GM23338 (cell line): ENCODE data around the gene ATF6.

Experiments
- CREB1 ChIP-seq: fragments of 250-450 bp; sonication (Bioruptor Pico); IDR thresholded peaks from 2 replicates; pipeline ENCODE4 v1.5.0; 2020; ENCODE audit warnings: low read depth, mild to moderate bottlenecking, moderate library complexity
- EZH2 ChIP-seq: fragments of 200-600 bp; sonication (generic); IDR thresholded peaks from one replicate; pipeline ENCODE4 v1.8.0; 2017; ENCODE audit warnings: antibody characterized with exemption, mild to moderate bottlenecking, low read depth; ENCODE audit not compliant: unreplicated experiment
- EZH2phosphoT487 ChIP-seq: fragments of 200-600 bp; sonication (generic); IDR thresholded peaks from one replicate; pipeline ENCODE4 v1.8.1; 2018; ENCODE audit warnings: antibody characterized with exemption; ENCODE audit not compliant: unreplicated experiment
- JUNB ChIP-seq: IDR thresholded peaks from one replicate; pipeline ENCODE4 v1.6.1; 2016; ENCODE audit warnings: antibody characterized with exemption; ENCODE audit not compliant: unreplicated experiment
- POLR2AphosphoS5 ChIP-seq: IDR thresholded peaks from 2 replicates; pipeline ENCODE4 v1.6.1; 2016; ENCODE audit warnings: antibody characterized with exemption, low read depth
- ZNF331 ChIP-seq: fragments of 250-450 bp; sonication (Bioruptor Pico); IDR thresholded peaks from 2 replicates; pipeline ENCODE4 v1.5.0; 2020; ENCODE audit warnings: low read depth, mild to moderate bottlenecking, moderate library complexity
- TF ChIP-seq, protein P1 (sequence below), 2 experiments: fragments of 200-600 bp in 1 of 2; sonication (generic) in 1 of 2; conservative IDR thresholded peaks; 2 replicates each; pipeline versions ENCODE4 v1.5.1 to v1.6.1; 2016 to 2017; ENCODE audit warnings: antibody characterized with exemption in 2 of 2, low read depth in 2 of 2, mild to moderate bottlenecking in 2 of 2, moderate library complexity in 1 of 2
- TF ChIP-seq, protein P2 (sequence below): IDR thresholded peaks from 2 replicates; pipeline ENCODE4 v1.6.1; 2016; ENCODE audit warnings: antibody characterized with exemption

DNA sequence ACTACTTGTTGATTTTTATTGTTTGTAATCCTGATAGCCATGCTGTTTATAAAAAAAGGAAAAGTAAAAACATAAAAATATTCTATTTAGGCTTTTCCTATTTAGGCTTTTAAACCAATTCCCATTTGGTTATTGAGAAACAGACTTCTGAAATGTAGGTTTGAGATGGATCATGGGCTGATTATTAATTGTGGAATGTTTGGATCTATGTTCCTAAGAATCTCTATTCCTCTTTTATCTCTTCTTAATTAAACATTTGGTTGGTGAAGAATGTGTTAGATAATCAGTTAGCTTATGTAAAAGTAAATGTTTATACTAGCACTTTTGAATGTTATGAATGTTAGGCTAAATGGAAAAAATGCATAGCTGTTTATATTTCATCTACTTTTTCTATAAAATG lies 97.4 kb downstream of the ATF6 start:
- TF ChIP-seq, protein P1, sequence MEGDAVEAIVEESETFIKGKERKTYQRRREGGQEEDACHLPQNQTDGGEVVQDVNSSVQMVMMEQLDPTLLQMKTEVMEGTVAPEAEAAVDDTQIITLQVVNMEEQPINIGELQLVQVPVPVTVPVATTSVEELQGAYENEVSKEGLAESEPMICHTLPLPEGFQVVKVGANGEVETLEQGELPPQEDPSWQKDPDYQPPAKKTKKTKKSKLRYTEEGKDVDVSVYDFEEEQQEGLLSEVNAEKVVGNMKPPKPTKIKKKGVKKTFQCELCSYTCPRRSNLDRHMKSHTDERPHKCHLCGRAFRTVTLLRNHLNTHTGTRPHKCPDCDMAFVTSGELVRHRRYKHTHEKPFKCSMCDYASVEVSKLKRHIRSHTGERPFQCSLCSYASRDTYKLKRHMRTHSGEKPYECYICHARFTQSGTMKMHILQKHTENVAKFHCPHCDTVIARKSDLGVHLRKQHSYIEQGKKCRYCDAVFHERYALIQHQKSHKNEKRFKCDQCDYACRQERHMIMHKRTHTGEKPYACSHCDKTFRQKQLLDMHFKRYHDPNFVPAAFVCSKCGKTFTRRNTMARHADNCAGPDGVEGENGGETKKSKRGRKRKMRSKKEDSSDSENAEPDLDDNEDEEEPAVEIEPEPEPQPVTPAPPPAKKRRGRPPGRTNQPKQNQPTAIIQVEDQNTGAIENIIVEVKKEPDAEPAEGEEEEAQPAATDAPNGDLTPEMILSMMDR (conservative IDR thresholded peaks at IDR 0.05; ENCODE audit: low read depth in 2 of 2), result no peak
- no peak for TF ChIP-seq JUNB
- no peak for TF ChIP-seq POLR2AphosphoS5
- no peak for TF ChIP-seq EZH2phosphoT487
- no peak for TF ChIP-seq EZH2
- no peak for TF ChIP-seq CREB1 (CRISPR knock-in tag)
- TF ChIP-seq, protein P2, sequence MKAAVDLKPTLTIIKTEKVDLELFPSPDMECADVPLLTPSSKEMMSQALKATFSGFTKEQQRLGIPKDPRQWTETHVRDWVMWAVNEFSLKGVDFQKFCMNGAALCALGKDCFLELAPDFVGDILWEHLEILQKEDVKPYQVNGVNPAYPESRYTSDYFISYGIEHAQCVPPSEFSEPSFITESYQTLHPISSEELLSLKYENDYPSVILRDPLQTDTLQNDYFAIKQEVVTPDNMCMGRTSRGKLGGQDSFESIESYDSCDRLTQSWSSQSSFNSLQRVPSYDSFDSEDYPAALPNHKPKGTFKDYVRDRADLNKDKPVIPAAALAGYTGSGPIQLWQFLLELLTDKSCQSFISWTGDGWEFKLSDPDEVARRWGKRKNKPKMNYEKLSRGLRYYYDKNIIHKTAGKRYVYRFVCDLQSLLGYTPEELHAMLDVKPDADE, result no peak
- no peak for TF ChIP-seq ZNF331 (CRISPR knock-in tag)
